ENCODE measurements around the gene GNL1.
"Not testable (repeated sequence)": the region's sequence is repeated elsewhere in the genome, so short reads cannot be mapped to it uniquely, and the experiment has no call there.

The GNL1 gene

DNA sequence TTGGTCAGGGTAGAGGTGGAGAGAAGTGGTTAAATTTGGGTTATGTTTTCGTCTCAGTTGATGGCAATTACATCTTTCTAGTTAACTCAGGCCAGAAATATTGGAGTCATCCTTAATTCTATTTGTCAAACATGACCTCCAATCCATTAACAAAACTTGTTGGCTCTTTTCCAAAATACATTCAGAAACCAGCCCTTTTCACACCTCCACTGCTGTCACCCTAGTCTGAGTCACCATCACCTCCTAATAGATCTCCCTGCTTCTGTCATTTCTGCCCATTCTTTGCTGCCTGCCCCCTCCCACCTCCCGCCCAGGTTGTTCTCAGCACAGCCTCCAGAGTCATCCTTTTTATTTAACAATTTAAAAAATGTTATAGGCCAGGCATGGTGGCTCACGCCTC is 12.0 kb upstream of the GNL1 start:
- DNase-seq = no peak

- no peak for DNase-seq
Observed at GRCh38 chr6:30565772-30566171, 9.5 kb upstream of the GNL1 start.

DNA sequence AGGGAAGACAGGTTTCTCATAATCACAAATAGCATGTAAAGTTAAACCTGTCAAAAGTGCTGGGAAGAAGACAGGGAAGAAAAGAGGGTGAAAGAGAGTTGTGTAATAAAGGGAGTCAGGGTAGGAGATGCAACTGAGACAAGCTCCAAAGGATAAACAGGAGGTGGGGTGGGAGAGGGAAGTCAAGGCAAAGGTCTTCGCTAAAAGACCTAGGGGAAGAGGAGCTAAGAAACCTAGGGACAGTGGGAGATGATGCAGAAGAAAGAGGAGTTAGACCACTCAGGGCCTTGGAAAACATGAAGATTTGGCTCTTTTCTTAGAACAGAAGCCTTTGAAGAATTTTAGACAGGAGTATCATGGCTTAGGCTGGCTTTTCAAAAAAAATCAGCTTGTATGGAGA is 7.8 kb upstream of the GNL1 start:
- DNase-seq = no peak

DNA sequence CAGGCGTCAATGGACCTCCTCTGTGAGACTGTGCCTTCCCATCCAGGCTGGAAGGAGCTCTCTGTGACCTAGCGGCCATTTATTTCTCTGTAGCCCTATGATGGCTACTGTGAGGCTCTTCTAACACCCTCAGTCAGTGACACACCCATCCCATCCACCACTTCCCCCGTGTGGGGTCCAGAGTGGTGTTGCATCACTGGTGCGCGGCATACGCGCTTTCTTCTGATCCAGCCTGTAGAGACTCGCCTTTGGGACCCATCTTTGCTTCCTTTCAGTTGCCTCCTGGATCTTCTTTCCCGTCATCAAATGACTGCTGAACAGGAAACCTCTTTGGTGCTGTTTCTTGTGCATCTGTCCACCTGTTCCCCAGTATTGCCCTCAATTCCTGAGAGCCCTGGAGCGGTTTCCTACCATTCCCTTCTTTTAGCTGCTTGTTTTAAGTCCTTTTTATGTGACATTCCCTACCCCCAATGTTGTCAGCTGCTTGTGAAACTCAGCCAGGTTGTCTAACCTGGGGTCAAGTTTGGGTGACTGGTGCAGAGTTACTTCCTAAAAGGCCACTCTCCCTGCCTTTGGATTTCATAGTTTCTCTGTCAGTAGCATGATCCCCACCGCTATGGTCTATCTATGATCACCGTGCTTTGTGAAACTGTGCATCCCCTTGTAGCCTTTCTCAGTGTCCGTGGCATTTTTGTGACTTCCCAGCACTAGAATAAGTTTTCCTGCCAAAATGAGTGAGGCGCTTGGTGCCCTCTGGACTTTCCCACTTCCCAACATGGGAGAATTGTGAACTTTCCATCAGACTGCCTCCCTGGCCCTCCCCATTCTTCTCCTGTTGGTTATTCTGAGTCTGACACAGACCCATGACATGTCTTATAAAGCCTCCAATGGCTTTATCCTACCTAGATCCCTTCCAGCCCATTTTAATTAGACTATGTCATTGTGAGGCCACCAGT is 6.5 kb upstream of the GNL1 start:
- DNase-seq = no peak

- no peak for DNase-seq
Observed at GRCh38 chr6:30560930-30561329, 4.6 kb upstream of the GNL1 start.

- no peak for DNase-seq
Observed at GRCh38 chr6:30557683-30557981, 1.3 kb upstream of the GNL1 start.

DNA sequence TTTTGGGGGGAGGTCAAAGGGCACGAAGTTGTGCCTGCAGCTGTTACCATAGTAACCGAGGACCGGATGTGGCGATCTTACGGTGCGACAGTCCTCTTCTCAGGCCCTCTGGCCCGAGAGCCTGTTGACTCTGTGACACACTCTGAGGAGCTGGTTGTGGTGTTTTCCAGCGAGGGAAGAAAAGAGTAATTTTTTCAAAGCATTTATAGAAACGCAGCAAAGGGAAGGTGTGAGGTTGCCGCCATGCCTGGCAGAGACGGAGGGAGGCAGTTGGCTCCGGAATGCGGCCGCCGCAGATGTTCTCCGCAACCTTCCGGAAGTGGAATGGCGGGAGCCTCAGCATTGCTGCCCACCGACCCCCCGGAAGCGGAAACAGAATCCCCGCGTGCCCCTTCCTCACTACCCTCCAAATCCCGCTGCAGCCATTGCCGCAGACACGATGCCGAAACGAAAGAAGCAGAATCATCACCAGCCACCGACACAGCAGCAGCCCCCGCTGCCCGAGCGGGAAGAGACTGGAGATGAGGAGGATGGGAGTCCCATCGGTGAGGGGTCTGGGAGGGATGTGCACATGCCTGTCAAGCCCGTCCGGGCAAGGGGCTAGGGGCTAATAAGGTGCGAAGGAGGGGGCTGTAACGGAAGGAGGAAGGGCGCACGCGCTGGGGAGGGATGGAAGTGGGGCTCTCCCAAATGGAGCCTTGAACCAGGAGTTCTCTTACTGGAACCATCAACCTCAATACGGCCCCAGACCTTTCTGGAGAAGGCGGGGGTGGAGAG is 805 bp upstream of the GNL1 start, which contains the start of gene PRR3:
PRR3 (plus strand) TSS at position 390 of the 777 bp plus-strand sequence; CDS start at position 440, 50 bp downstream.
- peak; percentile 97 for DNase-seq

DNA sequence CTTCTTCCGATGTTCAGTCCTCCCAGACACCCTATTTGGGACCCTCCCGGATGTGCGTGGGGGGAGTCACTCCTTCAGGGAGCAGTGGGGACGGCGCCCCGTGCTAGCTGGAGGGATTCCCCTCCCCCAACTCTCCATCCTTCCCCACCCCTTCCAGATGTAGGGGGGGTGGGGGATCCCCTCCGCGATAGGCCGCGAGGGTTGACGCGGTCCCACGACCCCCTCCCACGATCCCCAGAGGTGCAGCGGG is 548 bp downstream of the GNL1 start:
- no peak for DNase-seq

- DNase-seq = no peak
Observed at GRCh38 chr6:30554962-30555815, 1.1 kb downstream of the GNL1 start.

- no peak for DNase-seq
Observed at GRCh38 chr6:30554404-30554803, 1.9 kb downstream of the GNL1 start.

GRCh38 chr6:30548375-30548774 is 7.9 kb downstream of the GNL1 start:
- DNase-seq = no peak

- DNase-seq = no peak
Observed at GRCh38 chr6:30547454-30547853, 8.8 kb downstream of the GNL1 start.

- DNase-seq = peak; percentile 85
Observed at GRCh38 chr6:30544666-30545272, 11.5 kb downstream of the GNL1 start.

DNA sequence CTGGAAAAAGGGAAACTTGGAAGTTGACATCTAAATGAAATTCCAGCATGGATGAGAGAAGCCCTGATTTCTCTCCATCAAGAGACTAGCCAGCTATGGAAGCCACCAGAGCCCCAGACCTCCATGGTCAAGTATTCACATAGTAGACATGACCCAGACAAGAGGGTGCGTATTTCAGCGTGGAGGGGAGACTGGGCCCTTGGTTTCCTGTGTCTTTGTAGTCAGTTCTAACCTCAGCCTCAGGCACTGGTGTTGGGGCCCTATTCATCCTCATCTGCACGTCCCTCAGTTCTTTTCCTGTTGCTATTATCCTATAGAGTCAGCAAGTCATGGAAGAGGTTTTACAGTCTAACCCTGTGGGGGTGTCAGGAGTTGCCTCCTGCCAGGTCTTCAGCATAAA is 12.5 kb downstream of the GNL1 start:
- DNase-seq = no peak

DNA sequence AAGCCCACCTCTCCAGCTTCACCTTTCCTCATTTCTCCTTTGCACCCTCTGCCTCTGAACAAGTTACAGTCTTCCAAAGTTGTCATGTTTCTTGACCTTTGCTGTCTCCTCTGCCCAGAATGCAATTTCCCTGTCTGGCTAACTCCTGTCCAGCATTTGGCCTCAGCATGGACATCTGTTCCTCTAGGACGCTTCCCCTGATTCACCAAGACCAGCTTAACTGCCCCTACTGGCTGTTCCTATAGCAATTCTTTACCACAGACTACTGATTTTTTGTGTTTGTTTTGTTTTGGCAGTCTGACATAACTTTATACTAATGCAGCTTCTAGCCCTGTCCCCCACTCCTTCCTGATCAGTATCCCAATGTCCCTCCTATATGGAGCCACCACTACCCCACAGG is 13.4 kb downstream of the GNL1 start:
- no peak for DNase-seq

- no peak for DNase-seq
Observed at GRCh38 chr6:30542404-30542725, 13.9 kb downstream of the GNL1 start.

GRCh38 chr6:30541515-30542403 is 14.5 kb downstream of the GNL1 start:
- DNase-seq = peak; percentile 94

DNA sequence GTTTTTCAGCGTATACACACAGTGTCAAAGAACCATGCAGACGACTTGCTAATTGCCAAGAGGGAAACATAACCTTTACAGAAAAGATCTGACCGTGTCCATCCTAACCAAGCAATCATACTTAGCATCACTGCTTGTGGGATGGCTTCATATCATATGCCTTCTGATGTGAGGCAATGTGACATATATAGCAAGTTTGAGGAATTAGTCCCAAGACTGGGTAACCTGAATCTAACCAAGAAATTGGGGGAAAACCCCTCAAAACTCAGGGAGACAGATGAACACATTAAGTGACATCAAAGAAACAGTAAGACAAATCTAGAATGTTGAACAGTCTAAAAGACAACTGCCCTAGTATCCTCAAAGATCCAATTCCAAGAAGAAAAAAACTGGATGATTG is 18.4 kb downstream of the GNL1 start:
- no peak for DNase-seq

GRCh38 chr6:30533460-30534294 is 22.6 kb downstream of the GNL1 start:
- DNase-seq = peak; percentile 47

DNA sequence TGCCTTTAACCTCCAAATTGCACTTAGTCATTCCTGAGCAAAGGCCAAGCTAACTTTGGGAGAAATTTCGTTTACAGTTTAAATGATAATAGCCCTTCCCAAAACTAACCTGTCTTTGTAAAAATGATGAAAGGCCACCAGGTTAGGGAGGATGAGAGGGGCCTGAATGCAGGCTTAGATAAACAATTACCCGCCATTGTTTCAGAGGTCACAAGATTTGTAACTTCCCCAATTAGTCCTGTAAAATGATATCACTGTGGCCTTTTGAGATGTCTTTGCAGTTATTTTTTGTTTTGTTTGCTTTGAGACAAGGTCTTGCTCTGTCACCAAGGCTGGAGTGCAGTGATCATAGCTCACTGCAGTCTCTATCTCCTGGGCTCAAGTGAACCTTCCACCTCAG is 26.3 kb downstream of the GNL1 start:
- peak; percentile 88 for DNase-seq

- DNase-seq = not testable (repeated sequence)
Observed at GRCh38 chr6:30529349-30529875, 26.9 kb downstream of the GNL1 start.

All from OCI-M1 (cell line).